MCF 10A (cell line): ENCODE results near the gene PAXX. TPM values are rescaled to one million over a fixed set of nuclear protein-coding genes. Genes with fewer than 3 reads are reported as not detected.

Source experiments
- BruUV-seq: library from RNA; stranded (reverse); fragments of 400-500 nt; replicated peaks from 2 replicates; lab custom pipeline; 2021; lab: Mats Ljungman, UMichigan
- CTCF ChIA-PET: fragments of 300-600 bp; sonication (Branson Sonifier 250); formaldehyde crosslinking; extraction: SDS; loops from one replicate; lab custom pipeline; 2021; ENCODE audit warnings: antibody characterized with exemption, inconsistent platforms; lab: Yijun Ruan, JAX
- POLR2A ChIA-PET: fragments of 300-600, 350-650 bp; sonication (Branson Sonifier 250); formaldehyde crosslinking; extraction: SDS; loops from one replicate; lab custom pipeline; 2020; ENCODE audit warnings: antibody characterized with exemption, inconsistent platforms; lab: Yijun Ruan, JAX
- DNase-seq: peaks from one replicate; pipeline ENCODE4 v3.0.0-alpha.2; 2018; ENCODE audit not compliant: unreplicated experiment
- H3K27ac Mint-ChIP-seq: one replicate; pipeline ENCODE4 v1.8.0; 2022; ENCODE audit warnings: mild to moderate bottlenecking, low read depth, mixed read lengths; ENCODE audit not compliant: unreplicated experiment
- H3K27me3 Mint-ChIP-seq: one replicate; pipeline ENCODE4 v1.8.0; 2022; ENCODE audit warnings: mixed read lengths; ENCODE audit not compliant: insufficient read depth, unreplicated experiment
- H3K36me3 Mint-ChIP-seq: one replicate; pipeline ENCODE4 v1.8.0; 2022; ENCODE audit warnings: mild to moderate bottlenecking, moderate library complexity, mixed read lengths; ENCODE audit not compliant: insufficient read depth, unreplicated experiment
- H3K4me1 Mint-ChIP-seq: one replicate; pipeline ENCODE4 v1.8.0; 2022; ENCODE audit warnings: mixed read lengths; ENCODE audit not compliant: insufficient read depth, unreplicated experiment
- H3K4me3 Mint-ChIP-seq: one replicate; pipeline ENCODE4 v1.8.0; 2022; ENCODE audit warnings: mild to moderate bottlenecking, moderate library complexity, mixed read lengths; ENCODE audit not compliant: unreplicated experiment
- H3K9me3 Mint-ChIP-seq: one replicate; pipeline ENCODE4 v1.8.0; 2022; ENCODE audit warnings: mixed read lengths; ENCODE audit not compliant: unreplicated experiment
- intact Hi-C: fragments of 100-400 bp; cut with micrococcal nuclease; formaldehyde crosslinking; loops from 2 replicates; pipeline ENCODE4 v1.14.1; 2022
- total RNA-seq: library from RNA; stranded (reverse); gene quantifications from 2 replicates; pipeline ENCODE4 v1.2.3, GENCODE V29; 2022
- TF ChIP-seq, protein P1 (sequence below): fragments of 200-600 bp; IDR thresholded peaks from one replicate; pipeline ENCODE4 v1.8.0; 2022; ENCODE audit warnings: antibody characterized with exemption, mild to moderate bottlenecking; ENCODE audit not compliant: unreplicated experiment

PAXX gene
- total RNA-seq, 1 experiment from 2014 or later: 57.9 TPM

DNA sequence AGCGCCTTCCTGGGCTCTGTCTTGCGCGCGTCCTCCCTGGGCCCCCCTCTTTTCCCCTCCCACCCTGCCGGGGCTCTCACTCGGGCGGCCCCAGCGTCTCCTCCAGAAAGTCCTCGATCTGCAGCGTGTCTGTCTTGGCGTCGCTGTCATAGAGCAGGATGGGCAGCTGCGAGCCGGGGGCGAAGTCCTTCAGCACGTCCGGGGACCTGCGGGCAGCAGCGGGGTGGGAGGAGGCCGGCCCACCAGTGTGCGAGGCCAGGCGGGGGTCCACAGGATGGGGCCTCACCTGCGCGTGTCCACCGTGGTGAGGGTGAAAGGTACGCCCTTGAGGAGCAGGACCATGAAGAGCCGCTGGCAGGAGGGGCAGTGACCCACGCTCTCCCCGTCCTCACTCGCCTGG, 3.1 kb downstream of the PAXX start:
- Mint-ChIP-seq H3K4me1 (peaks cover 4% of the 10 kb centered on the region), H3K36me3 (peaks cover 12% of the 10 kb centered on the region), H3K27me3 (no peaks in the 10 kb centered on the region), H3K27ac (no peak overlapping the region), H3K4me3 (no peak overlapping the region), H3K9me3 (no peaks in the 10 kb centered on the region)
- TF ChIP-seq, protein P1, sequence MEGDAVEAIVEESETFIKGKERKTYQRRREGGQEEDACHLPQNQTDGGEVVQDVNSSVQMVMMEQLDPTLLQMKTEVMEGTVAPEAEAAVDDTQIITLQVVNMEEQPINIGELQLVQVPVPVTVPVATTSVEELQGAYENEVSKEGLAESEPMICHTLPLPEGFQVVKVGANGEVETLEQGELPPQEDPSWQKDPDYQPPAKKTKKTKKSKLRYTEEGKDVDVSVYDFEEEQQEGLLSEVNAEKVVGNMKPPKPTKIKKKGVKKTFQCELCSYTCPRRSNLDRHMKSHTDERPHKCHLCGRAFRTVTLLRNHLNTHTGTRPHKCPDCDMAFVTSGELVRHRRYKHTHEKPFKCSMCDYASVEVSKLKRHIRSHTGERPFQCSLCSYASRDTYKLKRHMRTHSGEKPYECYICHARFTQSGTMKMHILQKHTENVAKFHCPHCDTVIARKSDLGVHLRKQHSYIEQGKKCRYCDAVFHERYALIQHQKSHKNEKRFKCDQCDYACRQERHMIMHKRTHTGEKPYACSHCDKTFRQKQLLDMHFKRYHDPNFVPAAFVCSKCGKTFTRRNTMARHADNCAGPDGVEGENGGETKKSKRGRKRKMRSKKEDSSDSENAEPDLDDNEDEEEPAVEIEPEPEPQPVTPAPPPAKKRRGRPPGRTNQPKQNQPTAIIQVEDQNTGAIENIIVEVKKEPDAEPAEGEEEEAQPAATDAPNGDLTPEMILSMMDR: no peak
- no peak for DNase-seq
- BruUV-seq: no TSS peak
- intact Hi-C loops: no loop called here
- POLR2A ChIA-PET: interaction anchor here (0.6 kb wide), 2 partner anchors 111 to 174 kb away, joined by 3 read pairs; no protein-coding TSS in a partner anchor
- CTCF ChIA-PET: interaction anchor here (0.9 kb wide), 1 partner anchor 34 kb away, joined by 4 read pairs; no protein-coding TSS in a partner anchor

DNA sequence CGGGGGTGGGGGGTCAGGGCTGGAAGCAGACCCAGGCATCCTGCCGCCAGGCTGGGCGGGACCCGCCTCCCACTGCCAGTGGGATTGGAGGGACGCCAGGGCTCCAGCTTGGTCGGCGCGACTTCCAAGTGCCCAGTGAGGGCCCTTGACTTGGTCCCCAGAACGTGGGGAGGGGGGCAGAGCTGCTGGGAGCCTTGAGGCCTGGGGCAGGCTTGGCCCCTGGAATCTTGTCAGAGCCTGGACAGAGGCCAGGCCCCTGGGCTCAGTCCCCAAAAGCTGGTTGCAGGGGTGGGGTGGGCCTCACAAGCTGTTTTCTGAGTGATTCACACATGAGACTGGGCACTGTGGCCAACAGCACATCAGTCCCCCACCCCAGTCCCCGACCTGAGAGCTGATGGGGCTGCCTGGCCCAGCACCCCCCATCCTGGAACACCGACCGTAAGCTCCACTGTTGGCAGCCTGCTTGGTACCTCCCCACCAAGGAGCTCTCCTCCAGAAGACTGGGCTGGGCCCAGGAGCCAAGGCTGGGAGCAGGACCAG, 3.6 kb downstream of the PAXX start:
- TF ChIP-seq, protein P1: no peak
- POLR2A ChIA-PET: interaction anchor here (0.6 to 1.1 kb wide), 6 partner anchors 31 to 205 kb away, joined by 3 to 4 read pairs (median 3); partner anchors contain the start of genes MAN1B1 and TMEM141
- Mint-ChIP-seq H3K9me3 (no peaks in the 10 kb centered on the region), H3K36me3 (peaks cover 12% of the 10 kb centered on the region), H3K4me3 (peak overlapping the region; percentile 57), H3K4me1 (peaks cover 4% of the 10 kb centered on the region), H3K27ac (peak overlapping the region; percentile 70), H3K27me3 (no peaks in the 10 kb centered on the region)
- CTCF ChIA-PET: interaction anchor here (0.6 to 1.4 kb wide), 5 partner anchors 9 to 631 kb away, joined by 3 to 4 read pairs (median 4); partner anchors contain the start of gene C8G
- BruUV-seq: no TSS peak
- intact Hi-C loops: no loop called here
- DNase-seq: peak; percentile 33

DNA sequence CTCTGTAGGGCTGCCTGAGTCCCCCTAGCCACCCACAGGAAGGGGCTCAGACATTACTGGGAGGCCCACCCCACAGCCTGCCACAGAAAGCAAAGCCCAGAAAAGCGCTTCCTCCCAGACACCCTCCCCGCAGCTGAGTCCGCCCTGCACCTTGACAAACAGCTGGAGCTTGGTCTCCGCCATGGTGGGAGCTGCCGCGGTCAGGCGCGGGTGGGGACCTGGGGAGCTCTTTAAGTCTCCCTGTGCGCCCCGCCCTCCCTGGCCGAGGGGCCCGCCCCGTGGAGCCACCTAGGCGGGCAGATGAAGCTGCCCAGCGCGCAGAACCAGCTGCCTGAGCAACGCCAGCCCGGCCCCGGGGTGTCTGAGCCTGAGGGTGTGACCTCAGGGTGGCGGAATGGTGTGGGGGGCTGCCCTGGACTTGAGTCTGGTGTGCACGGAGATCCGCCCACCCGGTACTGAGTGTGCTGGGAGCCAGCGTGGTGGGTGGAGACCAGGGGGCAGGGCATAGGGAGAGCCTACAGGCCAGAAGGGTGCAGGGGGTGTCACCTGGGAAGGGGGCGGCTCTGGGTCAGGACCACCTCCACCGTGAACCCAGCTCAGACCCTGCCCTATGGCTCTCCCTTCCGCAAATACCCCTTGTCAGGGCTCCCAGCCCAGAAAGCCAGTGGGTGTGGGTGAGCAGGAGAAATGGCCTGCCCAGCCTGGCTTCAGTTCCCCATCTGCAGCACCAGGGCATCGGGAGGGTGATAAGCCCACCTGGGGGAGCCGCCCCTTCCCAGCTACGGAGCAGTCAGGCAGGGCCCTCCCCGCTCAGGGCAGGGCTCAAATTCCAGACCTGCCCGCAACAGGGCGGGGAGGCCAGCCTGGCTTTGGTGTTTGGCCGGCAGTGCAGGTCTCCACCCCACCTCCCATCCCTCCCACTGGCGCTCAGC, 4.4 kb downstream of the PAXX start, which contains the start of gene CLIC3:
Gene CLIC3 (minus strand): TSS at position 208 of the 932 bp plus-strand sequence. CDS start 25 bp downstream, at position 183.
- H3K36me3 Mint-ChIP-seq: peaks cover 8% of the 10 kb centered on the region
- intact Hi-C loops: no loop called here
- no peaks in the 10 kb centered on the region for H3K27me3 Mint-ChIP-seq
- POLR2A ChIA-PET: interaction anchor here (0.5 to 1.1 kb wide), 8 partner anchors 30 to 214 kb away, joined by 3 to 4 read pairs (median 3); partner anchors contain the start of genes MAN1B1 and TMEM141
- peaks cover 4% of the 10 kb centered on the region for H3K4me1 Mint-ChIP-seq
- H3K27ac Mint-ChIP-seq: peak within 1 kb of the TSS; percentile 70
- no TSS peak for BruUV-seq
- no peaks in the 10 kb centered on the region for H3K9me3 Mint-ChIP-seq
- H3K4me3 Mint-ChIP-seq: peak within 1 kb of the TSS; percentile 57
- peak; percentile 38 for DNase-seq
- CTCF ChIA-PET: interaction anchor here (0.6 to 1.4 kb wide), 7 partner anchors 8 to 632 kb away, joined by 3 to 5 read pairs (median 4); partner anchors contain the start of gene C8G
- TF ChIP-seq, protein P1: no peak
